ENCODE results near the gene NDUFB10.

GRCh38 chr16:2006317-2006716 lies 47.0 kb downstream of the NDUFB10 start:
- TF ChIP-seq CTCF (IDR thresholded peaks at IDR 0.05; ENCODE audit: low read depth, low read length, missing input control) (no peak), GABPA (IDR thresholded peaks at IDR 0.05 in 1 of 2, conservative IDR thresholded peaks at IDR 0.05 in 1 of 2) (no peak), HNF4G (IDR thresholded peaks at IDR 0.05) (no peak), RAD21 (IDR thresholded peaks at IDR 0.05) (no peak), JUND (IDR thresholded peaks at IDR 0.05) (no peak), TAF1 (conservative IDR thresholded peaks at IDR 0.05) (no peak), RXRA (IDR thresholded peaks at IDR 0.05) (no peak), SP1 (IDR thresholded peaks at IDR 0.05) (no peak), FOXA1 (IDR thresholded peaks at IDR 0.05) (no peak)
